ENCODE measurements around the gene SERPINB13.
"Not testable (repeated sequence)": the region's sequence is repeated elsewhere in the genome, so short reads cannot be mapped to it uniquely, and the experiment has no call there.

The SERPINB13 gene

DNA sequence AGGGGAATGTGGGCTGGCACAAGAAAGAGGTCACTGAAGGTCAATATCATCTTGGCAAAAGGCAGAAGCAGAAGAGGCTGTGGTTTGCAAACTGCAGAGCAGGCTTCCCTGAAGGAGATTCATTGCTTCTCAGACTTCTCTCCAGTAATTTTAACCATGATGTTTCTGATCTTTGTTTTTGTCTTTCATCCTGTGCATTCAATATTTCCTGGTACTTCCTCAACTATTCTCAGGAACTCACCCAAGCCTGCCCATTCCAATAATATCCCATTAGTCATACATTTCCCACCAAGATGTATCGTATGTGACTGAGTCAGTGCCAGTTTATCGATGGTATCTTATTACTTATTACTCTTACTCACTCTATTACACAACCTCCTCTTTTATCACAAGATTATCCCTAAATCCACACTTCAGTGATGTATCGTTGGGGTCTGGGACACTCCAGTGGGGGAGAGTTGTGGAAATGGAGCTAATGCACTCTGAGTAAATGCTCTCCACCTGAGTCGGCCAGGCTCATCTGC, 54.1 kb downstream of the SERPINB13 start:
- not testable (repeated sequence) for DNase-seq (ENCODE audit: low read depth, low spot score); H3K4me3 ChIP-seq (ENCODE audit: low read length)

GRCh38 chr18:63642668-63643356, 55.7 kb downstream of the SERPINB13 start:
- not testable (repeated sequence) for DNase-seq (ENCODE audit: low read depth, low spot score); H3K4me3 ChIP-seq (ENCODE audit: low read length)

DNA sequence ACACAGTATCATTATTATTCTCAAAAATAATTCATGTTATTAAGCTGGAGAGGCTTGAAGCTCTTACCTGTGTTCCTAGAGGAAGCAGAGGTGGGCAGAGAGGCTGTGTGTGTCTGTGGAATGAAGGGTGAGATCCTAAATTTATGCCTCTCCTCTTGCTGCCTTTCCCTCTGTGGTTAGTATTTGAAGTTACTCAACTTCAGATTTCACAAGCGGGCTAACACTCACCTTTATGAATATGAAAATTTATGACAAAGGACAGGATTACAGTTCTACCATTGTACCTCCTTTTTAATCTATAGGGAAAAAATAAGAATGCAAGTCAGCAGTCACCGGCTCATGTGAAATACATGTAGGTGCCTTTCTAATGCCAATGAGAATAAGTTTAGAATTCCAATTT, 57.0 kb downstream of the SERPINB13 start, which contains the start of gene SERPINB4:
SERPINB4 (minus strand) TSS at position 115 of the 400 bp plus-strand sequence. CDS start 679 bp downstream, outside the sequence.
- DNase-seq (ENCODE audit: low read depth, low spot score); H3K4me3 ChIP-seq (ENCODE audit: low read length): not testable (repeated sequence)

DNA sequence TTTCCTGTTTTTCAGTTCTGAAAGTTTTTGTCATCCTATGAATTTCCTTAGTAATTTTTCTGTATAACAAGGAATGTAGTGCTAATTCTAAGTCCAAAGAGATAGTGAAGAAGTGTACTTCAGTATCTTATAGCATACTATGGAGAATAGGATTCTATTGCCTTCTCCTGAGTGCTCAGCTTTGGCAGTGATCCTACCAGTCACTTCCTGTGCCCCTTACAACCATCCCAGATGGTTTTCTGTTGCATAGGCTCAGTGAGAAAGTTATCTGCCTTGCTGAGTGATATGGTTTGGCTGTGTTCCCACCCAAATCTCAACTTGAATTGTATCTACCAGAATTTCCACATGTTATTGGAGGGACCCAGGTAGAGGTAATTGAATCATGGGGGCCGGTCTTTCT, 57.6 kb downstream of the SERPINB13 start:
- H3K4me3 ChIP-seq (ENCODE audit: low read length); DNase-seq (ENCODE audit: low read depth, low spot score): not testable (repeated sequence)

DNA sequence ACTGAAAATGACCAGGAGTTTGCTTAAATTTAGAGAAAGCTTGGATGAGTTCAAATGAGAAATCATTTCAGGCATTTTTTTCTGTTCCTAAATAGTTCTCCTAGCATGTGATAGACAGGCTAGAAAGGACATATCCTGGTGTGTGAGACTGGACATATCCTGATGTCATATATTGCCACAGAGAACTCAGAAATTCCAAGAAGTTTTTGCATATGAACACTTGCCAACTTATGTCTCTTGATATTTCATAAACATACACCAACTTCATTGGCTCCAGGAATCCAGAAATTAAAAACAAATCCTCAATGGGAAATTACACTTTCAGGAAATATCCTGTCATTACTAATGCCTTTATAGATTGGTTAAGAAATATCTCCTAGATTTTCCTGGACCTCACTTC, 59.8 kb downstream of the SERPINB13 start:
- no peak for DNase-seq (ENCODE audit: low read depth, low spot score)
- H3K4me3 ChIP-seq (ENCODE audit: low read length), result no peak overlapping the region

DNA sequence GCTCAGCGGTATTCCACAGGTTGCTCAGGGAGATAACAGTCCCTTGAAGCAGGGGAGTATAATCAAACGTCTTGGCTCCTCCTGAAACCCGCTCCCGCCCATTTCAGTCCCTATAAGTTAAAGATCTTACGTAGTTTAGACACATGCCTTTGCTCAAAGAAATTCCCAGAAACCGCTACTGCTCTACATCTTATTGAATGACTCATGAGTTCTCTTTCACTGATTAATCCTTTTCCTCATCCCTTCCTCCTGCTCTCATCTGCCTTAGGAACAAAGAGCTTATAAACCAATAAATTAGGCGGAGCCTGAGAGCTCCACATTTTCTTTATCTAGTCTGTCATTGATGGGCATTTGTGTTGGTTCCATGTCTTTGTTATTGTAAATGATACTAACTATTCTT, 61.1 kb downstream of the SERPINB13 start:
- DNase-seq (ENCODE audit: low read depth, low spot score), result no peak
- no peak overlapping the region for H3K4me3 ChIP-seq (ENCODE audit: low read length)

All from Jurkat, Clone E6-1 (cell line).